Left ventricle myocardium inferior (tissue), 1 donor: Measurements from ENCODE around the gene GARIN5A. TPM values are rescaled to one million over a fixed set of nuclear protein-coding genes. Genes with fewer than 3 reads are reported as not detected.

Experiments used
- DNase-seq: peaks from one replicate; pipeline ENCODE4 v3.0.0-alpha.2; 2020
- H3K27ac ChIP-seq: fragments of 200-600 bp; replicated peaks from 2 replicates; pipeline ENCODE4 v1.8.0; 2021
- H3K27me3 ChIP-seq: fragments of 200-600 bp; 2 replicates; pipeline ENCODE4 v1.8.0; 2021; ENCODE audit warnings: low read depth
- H3K36me3 ChIP-seq: fragments of 200-600 bp; 2 replicates; pipeline ENCODE4 v1.8.0; 2021
- H3K4me1 ChIP-seq: fragments of 200-600 bp; 2 replicates; pipeline ENCODE4 v1.8.0; 2021
- H3K4me3 ChIP-seq: fragments of 200-600 bp; 2 replicates; pipeline ENCODE4 v1.8.0; 2021; ENCODE audit warnings: mild to moderate bottlenecking, moderate library complexity
- H3K9me3 ChIP-seq: fragments of 200-600 bp; replicated peaks from 2 replicates; pipeline ENCODE4 v1.8.0; 2021
- intact Hi-C: fragments of 100-400 bp; cut with micrococcal nuclease; formaldehyde crosslinking; loops from one replicate; pipeline ENCODE4 v1.11.0; 2022
- total RNA-seq: library from RNA; stranded (reverse); fragmentation: NEBNext Ultra II Directional; extraction: Animal tissue kit (Norgen Biotek cat#: 25700); gene quantifications from one replicate; pipeline ENCODE4 v1.2.1, GENCODE V29; 2021
- TF ChIP-seq, protein P1 (sequence below): fragments of 200-600 bp; IDR thresholded peaks from 2 replicates; pipeline ENCODE4 v1.8.0; 2021; ENCODE audit warnings: antibody characterized with exemption, mild to moderate bottlenecking, borderline replicate concordance
- donor health status: DM: no; HTN: yes; CAD: no; lungs with severe emphysema.

GARIN5A gene
- total RNA-seq, 1 donor from 2014 or later, result 1.3 TPM

DNA sequence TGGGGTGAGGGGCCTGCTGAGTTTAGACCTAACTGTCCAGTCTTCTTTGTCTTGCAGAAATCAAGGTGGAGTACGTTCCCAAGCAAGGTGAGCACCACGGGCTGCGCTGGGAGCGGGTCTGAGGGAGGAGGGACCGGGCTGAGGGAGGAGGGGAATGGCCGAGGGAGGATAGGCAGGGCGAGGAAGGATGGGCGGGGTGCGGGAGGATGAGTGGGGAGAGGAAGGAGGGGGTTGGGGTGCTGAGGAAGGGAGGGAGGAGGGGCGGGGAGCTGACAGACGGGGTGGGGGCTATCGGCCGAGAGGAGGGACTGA lies 25.5 kb downstream of the GARIN5A start:
- no peaks in the 10 kb centered on the region for H3K36me3 ChIP-seq
- peaks cover 4% of the 10 kb centered on the region for H3K9me3 ChIP-seq
- TF ChIP-seq, protein P1, sequence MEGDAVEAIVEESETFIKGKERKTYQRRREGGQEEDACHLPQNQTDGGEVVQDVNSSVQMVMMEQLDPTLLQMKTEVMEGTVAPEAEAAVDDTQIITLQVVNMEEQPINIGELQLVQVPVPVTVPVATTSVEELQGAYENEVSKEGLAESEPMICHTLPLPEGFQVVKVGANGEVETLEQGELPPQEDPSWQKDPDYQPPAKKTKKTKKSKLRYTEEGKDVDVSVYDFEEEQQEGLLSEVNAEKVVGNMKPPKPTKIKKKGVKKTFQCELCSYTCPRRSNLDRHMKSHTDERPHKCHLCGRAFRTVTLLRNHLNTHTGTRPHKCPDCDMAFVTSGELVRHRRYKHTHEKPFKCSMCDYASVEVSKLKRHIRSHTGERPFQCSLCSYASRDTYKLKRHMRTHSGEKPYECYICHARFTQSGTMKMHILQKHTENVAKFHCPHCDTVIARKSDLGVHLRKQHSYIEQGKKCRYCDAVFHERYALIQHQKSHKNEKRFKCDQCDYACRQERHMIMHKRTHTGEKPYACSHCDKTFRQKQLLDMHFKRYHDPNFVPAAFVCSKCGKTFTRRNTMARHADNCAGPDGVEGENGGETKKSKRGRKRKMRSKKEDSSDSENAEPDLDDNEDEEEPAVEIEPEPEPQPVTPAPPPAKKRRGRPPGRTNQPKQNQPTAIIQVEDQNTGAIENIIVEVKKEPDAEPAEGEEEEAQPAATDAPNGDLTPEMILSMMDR, result no peak
- H3K27ac ChIP-seq, result no peak overlapping the region
- intact Hi-C loops, result no loop called here
- H3K4me3 ChIP-seq, result no peak overlapping the region
- H3K4me1 ChIP-seq, result no peaks in the 10 kb centered on the region
- DNase-seq, result no peak
- peaks cover 28% of the 10 kb centered on the region for H3K27me3 ChIP-seq

DNA sequence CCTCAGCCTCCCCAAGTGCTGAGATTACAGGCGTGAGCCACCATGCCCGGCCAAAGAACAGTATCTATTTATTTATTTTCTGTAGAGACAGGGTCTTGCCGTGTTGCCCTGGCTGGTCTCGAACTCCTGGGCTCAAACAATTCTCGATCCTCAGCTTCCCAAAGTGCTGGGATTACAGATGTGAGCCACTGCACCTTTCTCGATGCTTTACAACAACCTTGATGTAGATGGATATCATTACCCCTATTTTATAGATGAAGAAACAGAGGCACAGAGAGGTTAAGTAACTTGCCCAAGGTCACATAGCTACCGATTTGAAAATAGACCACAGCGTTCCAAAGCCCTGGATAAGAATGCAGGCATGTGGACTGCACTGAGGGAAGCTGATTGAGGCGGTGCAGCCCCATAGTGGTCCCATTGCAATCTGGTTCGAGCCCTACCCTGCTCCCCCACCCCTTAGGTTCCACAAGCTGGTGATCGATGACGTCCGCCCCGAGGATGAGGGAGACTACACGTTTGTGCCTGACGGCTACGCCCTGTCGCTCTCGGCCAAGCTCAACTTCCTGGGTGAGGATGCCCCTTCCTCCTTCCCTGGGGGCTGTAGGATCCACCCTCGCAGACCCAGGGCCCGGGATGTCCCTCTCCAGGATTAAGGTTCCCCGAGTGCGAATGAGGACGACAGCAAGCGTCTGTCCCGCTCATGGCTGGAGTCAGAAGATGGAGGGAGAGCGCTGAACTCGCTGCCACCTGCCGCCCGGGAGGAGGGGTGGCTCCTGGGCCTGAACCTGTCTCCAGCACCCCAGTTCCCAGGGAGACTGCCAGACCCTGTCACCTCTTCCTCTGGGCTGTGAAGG lies 26.1 kb downstream of the GARIN5A start:
- Histone ChIP-seq H3K4me1 (no peaks in the 10 kb centered on the region), H3K27ac (no peak overlapping the region), H3K4me3 (no peak overlapping the region), H3K27me3 (peaks cover 27% of the 10 kb centered on the region), H3K9me3 (peaks cover 4% of the 10 kb centered on the region), H3K36me3 (no peaks in the 10 kb centered on the region)
- no peak for DNase-seq
- intact Hi-C loops, result no loop called here
- TF ChIP-seq, protein P1, result no peak

DNA sequence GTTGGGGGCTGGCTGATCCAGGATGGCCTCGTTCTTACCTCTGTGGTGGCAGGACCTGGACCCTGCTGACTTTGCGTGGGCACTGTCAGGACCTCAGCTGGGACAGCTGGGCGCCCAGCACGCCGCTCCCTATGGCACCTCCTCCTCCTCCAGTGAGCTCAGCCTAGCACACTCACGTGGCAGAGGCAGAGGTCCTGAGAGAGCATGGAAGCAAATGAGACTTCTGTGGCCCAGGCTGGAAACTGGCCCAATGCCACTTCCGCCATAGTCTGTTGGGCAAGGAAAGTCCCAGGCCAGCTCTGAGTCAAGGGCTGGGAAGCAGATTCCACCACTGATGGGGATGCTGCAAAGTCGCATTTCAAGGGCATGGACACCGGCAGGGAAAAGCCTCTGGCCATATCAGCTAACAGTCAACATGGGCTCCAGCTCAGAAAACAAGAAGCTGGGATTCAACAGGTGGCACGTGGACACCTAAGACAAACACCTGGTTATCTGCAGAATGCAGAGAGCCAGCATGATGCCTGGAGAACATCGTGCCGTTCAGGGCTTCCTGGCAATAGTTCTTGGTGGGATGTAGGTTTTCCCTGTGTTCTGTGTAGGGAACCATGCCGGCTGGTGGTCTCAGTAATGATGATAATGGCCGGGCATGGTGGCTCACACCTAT lies 27.3 kb downstream of the GARIN5A start:
- Histone ChIP-seq H3K9me3 (peaks cover 4% of the 10 kb centered on the region), H3K27ac (no peak overlapping the region), H3K27me3 (peaks cover 24% of the 10 kb centered on the region), H3K36me3 (no peaks in the 10 kb centered on the region), H3K4me1 (no peaks in the 10 kb centered on the region), H3K4me3 (no peak overlapping the region)
- intact Hi-C loops, result no loop called here
- no peak for DNase-seq
- TF ChIP-seq, protein P1, result no peak

DNA sequence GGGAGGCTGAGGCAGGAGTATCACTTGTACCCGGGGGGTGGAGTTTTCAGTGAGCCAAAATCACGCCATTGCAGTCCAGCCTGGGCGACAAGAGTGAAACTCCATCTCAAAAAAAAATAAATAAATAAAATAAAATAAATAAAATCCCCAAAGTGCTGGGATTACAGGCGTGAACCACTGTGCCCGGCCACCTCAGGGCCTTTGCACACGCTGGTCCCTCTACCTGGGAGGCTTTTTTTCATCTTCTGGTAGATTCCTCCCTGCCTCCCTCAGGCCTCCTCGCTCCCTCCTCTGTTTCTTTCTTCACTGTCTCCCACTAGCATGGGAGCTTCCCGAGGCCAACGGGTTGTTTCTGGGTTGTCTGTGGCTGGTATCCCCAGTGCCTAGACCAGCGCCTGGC lies 28.9 kb downstream of the GARIN5A start:
- Histone ChIP-seq H3K9me3 (peaks cover 4% of the 10 kb centered on the region), H3K27ac (no peak overlapping the region), H3K4me1 (no peaks in the 10 kb centered on the region), H3K27me3 (peaks cover 21% of the 10 kb centered on the region), H3K4me3 (no peak overlapping the region), H3K36me3 (no peaks in the 10 kb centered on the region)
- no peak for DNase-seq
- TF ChIP-seq, protein P1, result no peak
- intact Hi-C loops, result no loop called here

DNA sequence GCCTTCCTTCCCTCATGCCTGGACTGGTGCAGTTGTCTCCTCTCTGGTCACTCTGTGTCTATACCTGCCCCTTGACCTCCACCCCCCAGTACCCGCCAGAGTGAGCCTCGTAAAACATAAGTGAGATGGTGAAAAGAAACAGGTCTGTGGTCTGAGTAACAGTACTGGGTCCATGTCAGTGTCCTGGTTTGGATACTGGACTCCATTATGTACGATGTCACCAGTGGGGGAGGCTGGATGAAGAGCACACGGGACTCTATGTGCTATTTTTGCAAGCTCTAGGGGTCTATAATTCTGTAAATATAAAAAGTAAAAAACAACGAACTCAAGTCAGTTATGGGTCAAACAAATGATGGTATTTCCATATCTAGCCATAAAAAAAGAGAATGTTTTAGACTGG lies 29.6 kb downstream of the GARIN5A start:
- Histone ChIP-seq H3K27ac (no peak overlapping the region), H3K9me3 (peaks cover 4% of the 10 kb centered on the region), H3K4me3 (no peak overlapping the region), H3K27me3 (peaks cover 21% of the 10 kb centered on the region), H3K36me3 (no peaks in the 10 kb centered on the region), H3K4me1 (no peaks in the 10 kb centered on the region)
- intact Hi-C loops, result no loop called here
- TF ChIP-seq, protein P1, result no peak
- no peak for DNase-seq
